ENCODE measurements around the gene CD151. TPM values are rescaled to one million over a fixed set of nuclear protein-coding genes. Genes with fewer than 3 reads are reported as not detected.

Gene CD151
- polyA plus RNA-seq, 1 donor (not counting 4 experiments of a cell fraction or from before 2014, with no cell fraction given): 434 TPM

GRCh38 chr11:854601-855329 is 22.0 kb downstream of the CD151 start:
- Histone ChIP-seq H3K27ac (ENCODE audit: control insufficient read depth, insufficient read depth, low read length) (no peak overlapping the region), H3K9me1 (ENCODE audit: control insufficient read depth, extremely low read depth, insufficient read depth, low read length) (no peaks in the 10 kb centered on the region), H3K36me3 (ENCODE audit: control insufficient read depth in 2 of 2, extremely low read depth in 1 of 2, insufficient read depth in 2 of 2, low read length in 2 of 2) (peaks cover 6 to 8% of the 10 kb centered on the region in 2 experiments), H2AFZ (ENCODE audit: control insufficient read depth, low read length) (no peak overlapping the region), H3K4me2 (ENCODE audit: control insufficient read depth, extremely low read depth, insufficient read depth, low read depth, low read length) (no peak overlapping the region), H3K27me3 (ENCODE audit: control insufficient read depth, extremely low read depth, insufficient read depth, low read length) (no peaks in the 10 kb centered on the region), H4K20me1 (ENCODE audit: control insufficient read depth, extremely low read depth, insufficient read depth, low read length) (peaks cover 7% of the 10 kb centered on the region), H3K4me1 (ENCODE audit: control insufficient read depth, extremely low read depth, insufficient read depth, low read length) (peaks cover 4% of the 10 kb centered on the region), H3K9ac (ENCODE audit: control insufficient read depth, extremely low read depth, insufficient read depth, low read length) (no peak overlapping the region), H3K4me3 (ENCODE audit: control insufficient read depth in 2 of 3, extremely low read depth in 1 of 3, insufficient read depth in 2 of 3, low read depth in 1 of 3, low read length in 3 of 3) (no peak overlapping the region), H3K79me2 (ENCODE audit: control insufficient read depth, insufficient read depth, low read length) (no peaks in the 10 kb centered on the region), H3K9me3 (ENCODE audit: control insufficient read depth, low read depth, low read length) (no peaks in the 10 kb centered on the region)
- dilution Hi-C loops (cut with MboI; ENCODE audit: extremely low pct_ligation_motif_present, low sequenced_read_pairs): no loop called here
- no peak for DNase-seq (ENCODE audit: low read depth, low spot score)
- no peak for FAIRE-seq
- TF ChIP-seq CTCF (optimal IDR thresholded peaks at IDR 0.05 in 1 of 3, IDR thresholded peaks at IDR 0.05 in 1 of 3, conservative IDR thresholded peaks at IDR 0.05 in 1 of 3; ENCODE audit: extremely low read depth in 1 of 3, insufficient read depth in 2 of 3, low read length in 3 of 3) (no peak), EZH2 (IDR thresholded peaks at IDR 0.05; ENCODE audit: low read length) (no peak)

DNA sequence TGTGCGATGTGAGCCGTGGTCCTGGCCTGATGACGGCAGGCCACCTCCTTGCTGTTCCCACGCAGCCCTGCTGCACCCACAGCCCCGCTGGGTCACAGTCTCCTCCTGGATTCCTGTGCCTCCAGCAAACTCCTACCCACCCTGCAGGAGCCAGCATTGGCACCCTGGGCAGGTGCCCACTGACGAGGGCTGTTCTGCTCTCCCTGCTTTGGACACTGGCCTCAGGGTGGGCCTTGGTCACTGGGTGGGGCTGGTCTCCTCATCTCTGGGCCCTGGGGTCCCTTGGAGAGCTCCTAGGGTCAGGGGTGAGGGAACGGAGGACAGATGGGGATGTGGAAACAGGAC is 22.6 kb downstream of the CD151 start:
- Histone ChIP-seq H3K79me2 (ENCODE audit: control insufficient read depth, insufficient read depth, low read length) (no peaks in the 10 kb centered on the region), H2AFZ (ENCODE audit: control insufficient read depth, low read length) (no peak overlapping the region), H3K4me1 (ENCODE audit: control insufficient read depth, extremely low read depth, insufficient read depth, low read length) (peaks cover 4% of the 10 kb centered on the region), H3K36me3 (ENCODE audit: control insufficient read depth in 2 of 2, extremely low read depth in 1 of 2, insufficient read depth in 2 of 2, low read length in 2 of 2) (peaks cover 6 to 8% of the 10 kb centered on the region in 2 experiments), H3K27ac (ENCODE audit: control insufficient read depth, insufficient read depth, low read length) (no peak overlapping the region), H3K9me1 (ENCODE audit: control insufficient read depth, extremely low read depth, insufficient read depth, low read length) (no peaks in the 10 kb centered on the region), H3K9ac (ENCODE audit: control insufficient read depth, extremely low read depth, insufficient read depth, low read length) (no peak overlapping the region), H3K4me2 (ENCODE audit: control insufficient read depth, extremely low read depth, insufficient read depth, low read depth, low read length) (no peak overlapping the region), H3K4me3 (ENCODE audit: control insufficient read depth in 2 of 3, extremely low read depth in 1 of 3, insufficient read depth in 2 of 3, low read depth in 1 of 3, low read length in 3 of 3) (no peak overlapping the region), H3K9me3 (ENCODE audit: control insufficient read depth, low read depth, low read length) (no peaks in the 10 kb centered on the region), H4K20me1 (ENCODE audit: control insufficient read depth, extremely low read depth, insufficient read depth, low read length) (peaks cover 11% of the 10 kb centered on the region), H3K27me3 (ENCODE audit: control insufficient read depth, extremely low read depth, insufficient read depth, low read length) (no peaks in the 10 kb centered on the region)
- TF ChIP-seq CTCF (optimal IDR thresholded peaks at IDR 0.05 in 1 of 3, IDR thresholded peaks at IDR 0.05 in 1 of 3, conservative IDR thresholded peaks at IDR 0.05 in 1 of 3; ENCODE audit: extremely low read depth in 1 of 3, insufficient read depth in 2 of 3, low read length in 3 of 3) (no peak), EZH2 (IDR thresholded peaks at IDR 0.05; ENCODE audit: low read length) (no peak)
- DNase-seq (ENCODE audit: low read depth, low spot score) (no peak), FAIRE-seq (no peak)
- dilution Hi-C loops (cut with MboI; ENCODE audit: extremely low pct_ligation_motif_present, low sequenced_read_pairs): no loop called here
